K562 (cell line): ENCODE data around the gene PI4KA. TPM values are rescaled to one million over a fixed set of nuclear protein-coding genes. Genes with fewer than 3 reads are reported as not detected.

Experiments
- ATAC-seq: fragments of 200-7000 bp; cut with Tn5 transposase; 3 replicates; pipeline ENCODE4 v1.9.1; 2020; ENCODE audit warnings: moderate library complexity
- BruUV-seq: library from RNA; stranded (reverse); fragments of 400-500 nt; replicated peaks from 2 replicates; lab custom pipeline; 2021; lab: Mats Ljungman, UMichigan
- CTCF ChIA-PET: fragments of 300-600 bp; formaldehyde crosslinking; extraction: SDS; loops from one replicate; lab custom pipeline; 2021; ENCODE audit warnings: low intra/inter-chr PET ratio; lab: Yijun Ruan, JAX
- POLR2A ChIA-PET: fragments of 300-600, 350-650 bp; sonication (Branson Sonifier 250); formaldehyde crosslinking; extraction: SDS; loops from one replicate; lab custom pipeline; 2021; ENCODE audit warnings: antibody characterized with exemption, inconsistent platforms; lab: Yijun Ruan, JAX
- DNase-seq, 4 experiments: peaks; one replicate each; pipeline versions ENCODE4 v3.0.0 to v3.0.0-alpha.2; 2011 to 2018; ENCODE audit warnings: low spot score in 3 of 4, mixed read lengths in 3 of 4; ENCODE audit errors: extremely low read depth in 1 of 4
- FAIRE-seq: peaks from 2 replicates; lab custom pipeline; 2011; peaks lifted over from hg19 to GRCh38; lab: Jason Lieb, UNC
- H2AFZ ChIP-seq: 2 replicates; pipeline ENCODE4 v1.6.0; 2011; ENCODE audit warnings: low read depth, low read length, control low read depth, inconsistent platforms
- H3K27ac ChIP-seq: fragments of 200-600 bp; 3 replicates; pipeline ENCODE4 v1.8.0; 2011; ENCODE audit warnings: low read depth, mild to moderate bottlenecking, control low read depth, inconsistent platforms, low read length, moderate library complexity, mixed read lengths; ENCODE audit errors: extremely low read depth
- H3K27me3 ChIP-seq, 2 experiments: fragments of 300-600 bp in 1 of 2; 2 replicates in 1 of 2; 3 replicates in 1 of 2; pipeline versions ENCODE4 v1.6.0 to v1.8.0; 2011; ENCODE audit warnings: inconsistent platforms in 2 of 2, low read length in 2 of 2, mild to moderate bottlenecking in 1 of 2, mixed read lengths in 1 of 2, moderate library complexity in 1 of 2; ENCODE audit not compliant: control insufficient read depth in 2 of 2, insufficient read depth in 2 of 2
- H3K36me3 ChIP-seq: fragments of 300-600 bp; 3 replicates; pipeline ENCODE4 v1.8.0; 2011; ENCODE audit warnings: mild to moderate bottlenecking, low read length, inconsistent platforms; ENCODE audit not compliant: control insufficient read depth, insufficient read depth
- H3K4me1 ChIP-seq, 2 experiments: fragments of 200-600 bp in 1 of 2; replicated peaks in 1 of 2; 2 replicates in 1 of 2; 3 replicates in 1 of 2; pipeline versions ENCODE4 v1.5.1 to v1.8.0; 2011; ENCODE audit warnings: inconsistent platforms in 2 of 2, low read length in 2 of 2, mild to moderate bottlenecking in 1 of 2, mixed read lengths in 1 of 2, moderate library complexity in 1 of 2; ENCODE audit not compliant: control insufficient read depth in 2 of 2, insufficient read depth in 2 of 2
- H3K4me2 ChIP-seq: 2 replicates; pipeline ENCODE4 v1.6.1; 2011; ENCODE audit warnings: low read length, control low read depth, inconsistent platforms, mixed read lengths; ENCODE audit not compliant: insufficient read depth
- H3K4me3 ChIP-seq: fragments of 200-600 bp; sonication (generic), shearing (Covaris generic); 2 replicates; pipeline ENCODE4 v1.5.1; 2016; ENCODE audit warnings: control low read depth, inconsistent platforms
- H3K79me2 ChIP-seq: fragments of 200-600 bp; 3 replicates; pipeline ENCODE4 v1.8.0; 2011; ENCODE audit warnings: low read length, inconsistent platforms; ENCODE audit not compliant: control insufficient read depth, insufficient read depth
- H3K9ac ChIP-seq, 2 experiments: 2 replicates each; pipeline versions ENCODE4 v1.6.0 to v1.6.1; 2011; ENCODE audit warnings: low read depth in 2 of 2, low read length in 2 of 2, control low read depth in 1 of 2, inconsistent platforms in 1 of 2, mild to moderate bottlenecking in 1 of 2, mixed read lengths in 1 of 2; ENCODE audit not compliant: insufficient read depth in 1 of 2
- H3K9me1 ChIP-seq: one replicate; pipeline ENCODE4 v1.6.0; 2011; ENCODE audit warnings: inconsistent platforms, mild to moderate bottlenecking, low read length, moderate library complexity; ENCODE audit not compliant: control insufficient read depth, insufficient read depth
- H3K9me3 ChIP-seq: replicated peaks from 2 replicates; pipeline ENCODE4 v1.5.1; 2011; ENCODE audit warnings: low read depth, low read length, inconsistent platforms; ENCODE audit not compliant: control insufficient read depth, insufficient read depth
- H4K20me1 ChIP-seq: replicated peaks from 2 replicates; pipeline ENCODE4 v1.6.1; 2011; ENCODE audit warnings: low read length, inconsistent platforms, mixed read lengths; ENCODE audit not compliant: control insufficient read depth, insufficient read depth
- ATF1 ChIP-seq, 2 experiments: fragments of 450-650 bp in 1 of 2; IDR thresholded peaks; 2 replicates each; pipeline ENCODE4 v1.6.1; 2016; ENCODE audit warnings: missing compliant biosample characterization in 1 of 2, missing genetic modification characterization in 1 of 2
- ELF4 ChIP-seq: fragments of 450-650 bp; formaldehyde crosslinking; IDR thresholded peaks from 2 replicates; pipeline ENCODE4 v1.4.0; 2022; ENCODE audit warnings: missing genetic modification characterization
- FOXP1 ChIP-seq: sonication (generic); formaldehyde crosslinking; IDR thresholded peaks from 2 replicates; pipeline ENCODE4 v1.8.0; 2022; ENCODE audit warnings: mild to moderate bottlenecking, missing genetic modification reagents
- IRF2 ChIP-seq: sonication (generic); formaldehyde crosslinking; IDR thresholded peaks from 2 replicates; pipeline ENCODE4 v1.8.1; 2022; ENCODE audit warnings: mild to moderate bottlenecking, missing genetic modification reagents
- JUNB ChIP-seq: fragments of 450-650 bp; formaldehyde crosslinking; conservative IDR thresholded peaks from 2 replicates; pipeline ENCODE4 v1.4.0; 2020; ENCODE audit warnings: mild to moderate bottlenecking
- MYBL2 ChIP-seq, 2 experiments: fragments of 450-650 bp in 1 of 2; sonication (generic) in 1 of 2; formaldehyde crosslinking in 1 of 2; IDR thresholded peaks; 2 replicates each; pipeline versions ENCODE4 v1.6.1 to v1.8.1; 2017 to 2022; ENCODE audit warnings: borderline replicate concordance in 1 of 2, inconsistent platforms in 1 of 2, low read depth in 1 of 2, mild to moderate bottlenecking in 1 of 2, missing genetic modification reagents in 1 of 2, moderate library complexity in 1 of 2
- NCOA1 ChIP-seq: fragments of 450-650 bp; IDR thresholded peaks from 2 replicates; pipeline ENCODE4 v1.6.1; 2016; ENCODE audit warnings: low read depth
- NRF1 ChIP-seq, 2 experiments: fragments of 450-650 bp; IDR thresholded peaks in 1 of 2; conservative IDR thresholded peaks in 1 of 2; 2 replicates each; pipeline ENCODE4 v1.6.1; 2014; ENCODE audit warnings: mild to moderate bottlenecking in 2 of 2
- U2AF2 ChIP-seq: fragments of 200-400 bp; formaldehyde crosslinking; optimal IDR thresholded peaks from 2 replicates; pipeline ENCODE3; 2017; ENCODE audit warnings: low read depth, mild to moderate bottlenecking, low read length
- ZSCAN32 ChIP-seq: fragments of 450-650 bp; formaldehyde crosslinking; IDR thresholded peaks from 2 replicates; pipeline ENCODE4 v1.4.0; 2020; ENCODE audit warnings: mild to moderate bottlenecking, moderate library complexity
- WGBS: fragments of 100-300 bp; shearing (Covaris generic); methylation state at CpG from one replicate; pipeline ENCODE4 v1.1.6; 2016; ENCODE audit warnings: low coverage, mixed read lengths; ENCODE audit not compliant: insufficient coverage; ENCODE audit errors: missing lambda C conversion rate; 5-methylcytosine and 5-hydroxymethylcytosine counted together
- in situ Hi-C: fragments of 300-500 bp; cut with MboI; formaldehyde crosslinking; loops from 4 replicates; pipeline ENCODE4 v1.15.0; 2018; ENCODE audit warnings: inconsistent platforms, mixed read lengths
- intact Hi-C: fragments of 100-400 bp; cut with micrococcal nuclease; formaldehyde crosslinking; loops from 2 replicates; pipeline ENCODE4 v1.14.2; 2022
- polyA plus RNA-seq, 8 experiments: library from polyadenylated mRNA; depleted of rRNA in 4 of 8; stranded (reverse) in 5 of 8; unstranded in 3 of 8; fragments of >200 nt; fragmentation: Nextera tagmentation in 2 of 8; fragmentation: Illumina TruSeq in 1 of 8; extraction: Ambion mirVana in 2 of 8; extraction: Trizol in 1 of 8; gene quantifications; 2 replicates each; pipeline versions ENCODE4 v1.2.1 to v1.2.3, GENCODE V29; 2011 to 2014; ENCODE audit warnings: inconsistent platforms in 1 of 8, missing spikeins in 1 of 8
- total RNA-seq, 7 experiments: library from RNA; depleted of rRNA in 6 of 7; stranded (reverse); fragments of >200 nt in 6 of 7; fragmentation: Illumina TruSeq in 2 of 7; extraction: Trizol in 2 of 7; gene quantifications; 2 replicates each; pipeline versions ENCODE4 v1.2.1 to v1.2.3, GENCODE V29; 2011 to 2021; ENCODE audit warnings: low replicate concordance in 1 of 7
- TF ChIP-seq, protein P1 (sequence below), 3 experiments: fragments of 200-800 bp in 1 of 3; fragments of 250-450 bp in 1 of 3; fragments of 450-650 bp in 1 of 3; sonication (Bioruptor Pico) in 1 of 3; sonication (Bioruptor generic) in 1 of 3; formaldehyde crosslinking in 1 of 3; IDR thresholded peaks; 2 replicates each; pipeline versions ENCODE4 v1.6.1 to v1.8.0; 2016 to 2022; ENCODE audit warnings: mild to moderate bottlenecking in 2 of 3, missing genetic modification characterization in 2 of 3, missing compliant biosample characterization in 1 of 3, moderate library complexity in 1 of 3
- TF ChIP-seq, protein P2 (sequence below): fragments of 250-450 bp; sonication (Bioruptor Pico); IDR thresholded peaks from 2 replicates; pipeline ENCODE4 v1.8.0; 2022; ENCODE audit warnings: inconsistent platforms, mild to moderate bottlenecking, moderate library complexity, borderline replicate concordance
- TF ChIP-seq, protein P3 (sequence below): sonication (generic); formaldehyde crosslinking; IDR thresholded peaks from 2 replicates; pipeline ENCODE4 v1.8.0; 2022; ENCODE audit warnings: mild to moderate bottlenecking, missing genetic modification reagents

The PI4KA gene
- total and polyA plus RNA-seq, 9 of the 15 experiments (the other 6 are each of a cell fraction or from before 2014, with no cell fraction given), result 7.3 to 187 (median 84.7) TPM

DNA sequence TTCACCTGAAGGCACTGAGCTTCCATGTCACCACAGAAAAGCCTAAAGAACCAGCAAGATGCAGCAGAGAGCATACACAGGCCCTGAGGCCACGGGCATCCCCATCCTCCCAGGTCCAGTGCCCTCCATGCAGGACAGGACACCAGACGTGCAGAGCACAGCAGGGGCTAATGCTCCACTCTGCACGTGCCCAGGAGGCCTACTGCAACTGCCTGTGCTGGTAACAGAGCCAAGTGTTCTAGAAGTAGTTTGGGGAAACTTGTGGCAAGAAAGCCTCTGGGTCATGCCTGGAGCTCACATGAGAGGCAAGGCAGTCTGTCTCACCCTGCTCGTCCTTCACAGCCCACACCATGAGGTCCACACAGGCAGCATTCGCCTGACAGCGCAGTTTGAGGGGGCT is 54.0 kb downstream of the PI4KA start:
- FAIRE-seq, result no peak
- Histone ChIP-seq H3K4me1 (peaks cover 3 to 13% of the 10 kb centered on the region in 2 experiments; a peak in 3 of 5 replicates), H3K9me3 (no peaks in the 10 kb centered on the region), H3K4me2 (no peak overlapping the region), H4K20me1 (peaks cover 8% of the 10 kb centered on the region; the same call in 1 of the 2 replicates), H3K9ac (peak overlapping the region in 1 of 2 experiments; percentile 39; a peak in 2 of 4 replicates), H3K27ac (no peak overlapping the region), H2AFZ (no peak overlapping the region), H3K27me3 (no peaks in the 10 kb centered on the region), H3K9me1 (no peaks in the 10 kb centered on the region), H3K79me2 (no peaks in the 10 kb centered on the region), H3K4me3 (no peak overlapping the region), H3K36me3 (peaks cover 86% of the 10 kb centered on the region)
- BruUV-seq, result no TSS peak
- WGBS, result 81% methylated on average over 6 of the region's 6 CpGs
- intact Hi-C loops, result loop anchor here (1.0 to 5.0 kb wide), 5 partner anchors 63 to 198 kb away; partner anchors contain the start of genes CRKL and THAP7
- DNase-seq, result no peak
- ChIA-PET CTCF (interaction anchor here (0.5 to 3.8 kb wide), 4 partner anchors 48 to 143 kb away, joined by 3 to 27 read pairs (median 4); partner anchors contain the start of gene CRKL), POLR2A (interaction anchor here (0.6 to 15.3 kb wide), 14 partner anchors 9 to 817 kb away, joined by 3 to 172 read pairs (median 4); no protein-coding TSS in a partner anchor)
- in situ Hi-C loops, result no loop called here
- ATAC-seq, result peak; percentile 4; the same call in 2 of the 3 replicates
- TF ChIP-seq ELF4 (CRISPR knock-in tag), result peak; percentile 10; the same call in 1 of the 2 replicates
- TF ChIP-seq, protein P1, sequence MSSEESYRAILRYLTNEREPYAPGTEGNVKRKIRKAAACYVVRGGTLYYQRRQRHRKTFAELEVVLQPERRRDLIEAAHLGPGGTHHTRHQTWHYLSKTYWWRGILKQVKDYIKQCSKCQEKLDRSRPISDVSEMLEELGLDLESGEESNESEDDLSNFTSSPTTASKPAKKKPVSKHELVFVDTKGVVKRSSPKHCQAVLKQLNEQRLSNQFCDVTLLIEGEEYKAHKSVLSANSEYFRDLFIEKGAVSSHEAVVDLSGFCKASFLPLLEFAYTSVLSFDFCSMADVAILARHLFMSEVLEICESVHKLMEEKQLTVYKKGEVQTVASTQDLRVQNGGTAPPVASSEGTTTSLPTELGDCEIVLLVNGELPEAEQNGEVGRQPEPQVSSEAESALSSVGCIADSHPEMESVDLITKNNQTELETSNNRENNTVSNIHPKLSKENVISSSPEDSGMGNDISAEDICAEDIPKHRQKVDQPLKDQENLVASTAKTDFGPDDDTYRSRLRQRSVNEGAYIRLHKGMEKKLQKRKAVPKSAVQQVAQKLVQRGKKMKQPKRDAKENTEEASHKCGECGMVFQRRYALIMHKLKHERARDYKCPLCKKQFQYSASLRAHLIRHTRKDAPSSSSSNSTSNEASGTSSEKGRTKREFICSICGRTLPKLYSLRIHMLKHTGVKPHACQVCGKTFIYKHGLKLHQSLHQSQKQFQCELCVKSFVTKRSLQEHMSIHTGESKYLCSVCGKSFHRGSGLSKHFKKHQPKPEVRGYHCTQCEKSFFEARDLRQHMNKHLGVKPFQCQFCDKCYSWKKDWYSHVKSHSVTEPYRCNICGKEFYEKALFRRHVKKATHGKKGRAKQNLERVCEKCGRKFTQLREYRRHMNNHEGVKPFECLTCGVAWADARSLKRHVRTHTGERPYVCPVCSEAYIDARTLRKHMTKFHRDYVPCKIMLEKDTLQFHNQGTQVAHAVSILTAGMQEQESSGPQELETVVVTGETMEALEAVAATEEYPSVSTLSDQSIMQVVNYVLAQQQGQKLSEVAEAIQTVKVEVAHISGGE (CRISPR knock-in tag; IDR thresholded peaks at IDR 0.05), result 0 out of 6 replicates have a peak, but pooled peaks of 1 of the 3 experiments have one; percentile 40
- TF ChIP-seq, protein P2, sequence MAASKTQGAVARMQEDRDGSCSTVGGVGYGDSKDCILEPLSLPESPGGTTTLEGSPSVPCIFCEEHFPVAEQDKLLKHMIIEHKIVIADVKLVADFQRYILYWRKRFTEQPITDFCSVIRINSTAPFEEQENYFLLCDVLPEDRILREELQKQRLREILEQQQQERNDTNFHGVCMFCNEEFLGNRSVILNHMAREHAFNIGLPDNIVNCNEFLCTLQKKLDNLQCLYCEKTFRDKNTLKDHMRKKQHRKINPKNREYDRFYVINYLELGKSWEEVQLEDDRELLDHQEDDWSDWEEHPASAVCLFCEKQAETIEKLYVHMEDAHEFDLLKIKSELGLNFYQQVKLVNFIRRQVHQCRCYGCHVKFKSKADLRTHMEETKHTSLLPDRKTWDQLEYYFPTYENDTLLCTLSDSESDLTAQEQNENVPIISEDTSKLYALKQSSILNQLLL, result no peak
- no peak for TF ChIP-seq NCOA1
- TF ChIP-seq FOXP1 (CRISPR knock-in tag), result 0 out of 2 replicates have a peak, but pooled peaks have one; percentile 34
- TF ChIP-seq ZSCAN32 (CRISPR knock-in tag), result 0 out of 2 replicates have a peak, but pooled peaks have one; percentile 9
- peak; percentile 24; the same call in 1 of the 2 replicates for TF ChIP-seq IRF2
- no peak for TF ChIP-seq U2AF2
- TF ChIP-seq ATF1 (CRISPR knock-in tag; IDR thresholded peaks at IDR 0.05), result peak; percentile 30; the same call in 1 of the 2 replicates
- TF ChIP-seq ATF1 (tag; IDR thresholded peaks at IDR 0.05), result no peak
- peak in 1 of 2 experiments; percentile 19; a peak in 1 of 4 replicates for TF ChIP-seq NRF1 (conservative IDR thresholded peaks at IDR 0.05 in 1 of 2, IDR thresholded peaks at IDR 0.05 in 1 of 2)
- TF ChIP-seq, protein P3, sequence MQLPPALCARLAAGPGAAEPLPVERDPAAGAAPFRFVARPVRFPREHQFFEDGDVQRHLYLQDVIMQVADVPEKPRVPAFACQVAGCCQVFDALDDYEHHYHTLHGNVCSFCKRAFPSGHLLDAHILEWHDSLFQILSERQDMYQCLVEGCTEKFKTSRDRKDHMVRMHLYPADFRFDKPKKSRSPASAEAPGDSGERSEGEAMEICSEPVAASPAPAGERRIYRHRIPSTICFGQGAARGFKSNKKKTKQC, result 0 out of 2 replicates have a peak, but pooled peaks have one; percentile 15
- TF ChIP-seq MYBL2 (IDR thresholded peaks at IDR 0.05; ENCODE audit: low read depth), result no peak
- TF ChIP-seq MYBL2 (CRISPR knock-in tag; IDR thresholded peaks at IDR 0.05; ENCODE audit: borderline replicate concordance), result peak; percentile 61; the same call in 1 of the 2 replicates
- peak; percentile 67; the same call in 1 of the 2 replicates for TF ChIP-seq JUNB
